Effector memory CD4-positive, alpha-beta T cell (primary cell): ENCODE measurements around the gene MYBPC2.
A peak's percentile ranks its signal among the peaks of the same experiment; 100 is the strongest.

ENCODE experiments used
- DNase-seq, 3 donors: peaks; one replicate each; pipeline ENCODE4 v3.0.0-alpha.2; 2020
- H3K27ac ChIP-seq: 2 replicates; pipeline ENCODE4 v1.7.0; 2013; ENCODE audit warnings: mild to moderate bottlenecking, low read length, moderate library complexity; ENCODE audit not compliant: insufficient read depth, poor library complexity, severe bottlenecking
- H3K27me3 ChIP-seq: replicated peaks from 2 replicates; pipeline ENCODE4 v1.7.0; 2013; ENCODE audit warnings: mild to moderate bottlenecking, low read length; ENCODE audit not compliant: insufficient read depth, control insufficient read depth, poor library complexity, severe bottlenecking
- H3K36me3 ChIP-seq: 2 replicates; pipeline ENCODE4 v1.7.0; 2013; ENCODE audit warnings: mild to moderate bottlenecking, low read length, moderate library complexity; ENCODE audit not compliant: control insufficient read depth, insufficient read depth
- H3K4me1 ChIP-seq: 2 replicates; pipeline ENCODE4 v1.7.0; 2013; ENCODE audit warnings: low read length, mild to moderate bottlenecking; ENCODE audit not compliant: control insufficient read depth, insufficient read depth, poor library complexity, severe bottlenecking
- H3K4me3 ChIP-seq: 2 replicates; pipeline ENCODE4 v1.7.0; 2013; ENCODE audit warnings: low read length, low read depth, mild to moderate bottlenecking; ENCODE audit not compliant: insufficient read depth, poor library complexity, severe bottlenecking
- H3K9me3 ChIP-seq: 2 replicates; pipeline ENCODE4 v1.7.0; 2013; ENCODE audit warnings: mild to moderate bottlenecking, low read length, moderate library complexity; ENCODE audit not compliant: control insufficient read depth

The MYBPC2 gene

DNA sequence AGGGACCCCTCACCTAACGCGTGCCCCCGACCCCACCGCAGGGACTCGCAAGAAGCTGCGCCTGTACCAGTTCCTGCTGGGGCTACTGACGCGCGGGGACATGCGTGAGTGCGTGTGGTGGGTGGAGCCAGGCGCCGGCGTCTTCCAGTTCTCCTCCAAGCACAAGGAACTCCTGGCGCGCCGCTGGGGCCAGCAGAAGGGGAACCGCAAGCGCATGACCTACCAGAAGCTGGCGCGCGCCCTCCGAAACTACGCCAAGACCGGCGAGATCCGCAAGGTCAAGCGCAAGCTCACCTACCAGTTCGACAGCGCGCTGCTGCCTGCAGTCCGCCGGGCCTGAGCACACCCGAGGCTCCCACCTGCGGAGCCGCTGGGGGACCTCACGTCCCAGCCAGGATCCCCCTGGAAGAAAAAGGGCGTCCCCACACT, 4.7 kb upstream of the MYBPC2 start:
- no peaks in the 10 kb centered on the region for H3K9me3 ChIP-seq
- H3K27me3 ChIP-seq = peaks cover 8% of the 10 kb centered on the region
- DNase-seq = no peak
- H3K4me3 ChIP-seq = peak overlapping the region; percentile 16
- H3K4me1 ChIP-seq = peaks cover 13% of the 10 kb centered on the region
- no peaks in the 10 kb centered on the region for H3K36me3 ChIP-seq
- H3K27ac ChIP-seq = no peak overlapping the region

DNA sequence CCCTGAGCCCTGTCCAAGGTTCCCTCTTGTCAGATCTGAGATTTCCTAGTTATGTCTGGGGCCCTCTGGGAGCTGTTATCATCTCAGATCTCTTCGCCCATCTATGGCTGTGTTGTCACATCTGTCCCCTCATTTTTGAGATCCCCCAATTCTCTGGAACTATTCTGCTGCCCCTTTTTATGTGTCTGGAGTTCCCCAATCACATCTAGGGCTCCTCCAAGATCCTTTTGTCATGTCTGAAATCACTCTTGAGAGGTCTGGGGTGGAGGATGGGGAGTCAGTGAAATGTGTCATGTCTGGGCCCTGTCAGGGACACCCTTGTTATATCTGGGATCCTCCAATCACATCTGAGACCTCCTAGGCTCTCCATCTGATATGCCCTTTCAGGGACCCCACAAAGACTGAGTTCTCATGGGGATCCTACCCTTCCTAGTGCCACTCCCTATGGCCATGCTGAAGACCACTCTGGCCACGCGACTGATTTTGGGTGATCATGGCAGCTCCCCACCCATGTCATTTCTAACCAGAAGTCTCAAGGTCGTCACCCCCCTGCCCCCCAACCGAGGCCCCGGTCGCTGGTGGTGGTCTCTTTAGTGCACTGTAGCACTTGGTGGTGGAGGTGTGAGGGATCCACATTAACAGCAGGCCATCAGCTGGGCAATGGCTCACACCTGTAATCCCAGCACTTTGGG, 3.8 kb upstream of the MYBPC2 start:
- no peak overlapping the region for H3K4me3 ChIP-seq
- no peaks in the 10 kb centered on the region for H3K9me3 ChIP-seq
- H3K27me3 ChIP-seq = peaks cover 8% of the 10 kb centered on the region
- H3K27ac ChIP-seq = no peak overlapping the region
- H3K36me3 ChIP-seq = no peaks in the 10 kb centered on the region
- H3K4me1 ChIP-seq = peaks cover 13% of the 10 kb centered on the region
- DNase-seq = no peak

DNA sequence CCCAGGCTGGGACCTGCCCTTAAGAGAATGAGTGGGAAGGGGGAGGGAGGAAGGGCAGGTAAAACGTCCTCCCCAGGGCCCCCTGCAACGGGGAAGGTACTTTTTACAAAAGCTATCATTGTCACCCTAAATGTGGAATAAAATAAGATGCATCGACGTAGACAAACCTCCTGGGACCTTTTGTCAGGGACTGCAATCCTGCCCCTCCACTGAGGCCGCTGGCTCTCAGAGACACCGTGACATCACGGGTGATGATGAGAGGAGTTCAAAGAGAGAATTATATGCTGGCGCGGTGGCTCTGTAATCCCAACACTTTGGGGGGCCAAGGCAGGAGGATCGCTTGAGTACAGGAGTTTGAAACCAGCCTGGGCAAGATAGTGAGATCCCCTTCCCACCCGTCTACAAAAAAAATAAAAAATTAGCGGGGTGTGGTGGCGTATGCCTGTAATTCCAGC, 1.8 kb upstream of the MYBPC2 start:
- DNase-seq = no peak
- Histone ChIP-seq H3K4me1 (peaks cover 13% of the 10 kb centered on the region), H3K9me3 (no peaks in the 10 kb centered on the region), H3K4me3 (peak overlapping the region; percentile 44), H3K27ac (no peak overlapping the region), H3K27me3 (peaks cover 8% of the 10 kb centered on the region), H3K36me3 (no peaks in the 10 kb centered on the region)

DNA sequence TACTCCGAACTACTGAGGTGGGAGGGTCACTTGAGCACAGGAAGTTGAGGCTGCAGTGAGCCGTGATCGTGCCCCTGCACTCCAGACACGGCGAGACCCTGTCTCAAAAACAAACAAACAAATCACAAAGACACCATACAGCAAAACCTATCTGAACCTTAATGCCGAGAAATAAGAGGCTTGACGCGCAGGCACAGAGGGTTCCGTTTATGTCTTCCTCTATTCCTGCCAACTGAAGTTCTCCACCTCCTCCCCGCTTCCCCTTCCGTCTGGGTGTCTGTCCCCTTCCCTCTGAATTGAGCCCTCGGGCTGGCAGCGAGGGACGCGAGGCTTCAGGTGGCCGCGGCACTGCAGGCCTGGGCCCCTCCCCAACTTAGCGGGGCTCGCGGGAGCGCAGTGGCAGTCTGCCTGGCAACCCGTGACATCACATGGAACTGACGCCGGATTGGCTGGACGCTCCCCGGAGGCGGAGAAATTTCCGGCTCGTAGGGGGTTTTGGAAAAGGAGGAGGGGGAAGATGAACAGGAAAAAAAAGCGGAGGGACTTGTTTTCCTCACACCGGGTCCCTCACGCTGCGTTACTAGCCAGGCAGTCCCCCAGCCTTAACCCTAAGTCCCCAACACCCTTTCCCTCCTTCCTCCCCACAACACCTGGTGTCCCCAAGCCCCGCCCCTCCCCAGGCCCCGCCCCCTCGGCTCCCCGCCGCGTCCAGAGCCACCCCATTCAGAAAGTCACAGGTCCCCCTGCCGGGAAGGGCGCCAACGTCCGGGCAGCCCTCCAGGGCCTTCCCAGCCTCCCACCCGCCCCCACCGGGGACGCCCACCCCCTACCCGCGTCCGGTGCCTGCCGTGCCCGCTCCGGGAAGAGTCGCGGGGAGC, 1.1 kb upstream of the MYBPC2 start:
- H3K27ac ChIP-seq = peak overlapping the region; percentile 35

DNA sequence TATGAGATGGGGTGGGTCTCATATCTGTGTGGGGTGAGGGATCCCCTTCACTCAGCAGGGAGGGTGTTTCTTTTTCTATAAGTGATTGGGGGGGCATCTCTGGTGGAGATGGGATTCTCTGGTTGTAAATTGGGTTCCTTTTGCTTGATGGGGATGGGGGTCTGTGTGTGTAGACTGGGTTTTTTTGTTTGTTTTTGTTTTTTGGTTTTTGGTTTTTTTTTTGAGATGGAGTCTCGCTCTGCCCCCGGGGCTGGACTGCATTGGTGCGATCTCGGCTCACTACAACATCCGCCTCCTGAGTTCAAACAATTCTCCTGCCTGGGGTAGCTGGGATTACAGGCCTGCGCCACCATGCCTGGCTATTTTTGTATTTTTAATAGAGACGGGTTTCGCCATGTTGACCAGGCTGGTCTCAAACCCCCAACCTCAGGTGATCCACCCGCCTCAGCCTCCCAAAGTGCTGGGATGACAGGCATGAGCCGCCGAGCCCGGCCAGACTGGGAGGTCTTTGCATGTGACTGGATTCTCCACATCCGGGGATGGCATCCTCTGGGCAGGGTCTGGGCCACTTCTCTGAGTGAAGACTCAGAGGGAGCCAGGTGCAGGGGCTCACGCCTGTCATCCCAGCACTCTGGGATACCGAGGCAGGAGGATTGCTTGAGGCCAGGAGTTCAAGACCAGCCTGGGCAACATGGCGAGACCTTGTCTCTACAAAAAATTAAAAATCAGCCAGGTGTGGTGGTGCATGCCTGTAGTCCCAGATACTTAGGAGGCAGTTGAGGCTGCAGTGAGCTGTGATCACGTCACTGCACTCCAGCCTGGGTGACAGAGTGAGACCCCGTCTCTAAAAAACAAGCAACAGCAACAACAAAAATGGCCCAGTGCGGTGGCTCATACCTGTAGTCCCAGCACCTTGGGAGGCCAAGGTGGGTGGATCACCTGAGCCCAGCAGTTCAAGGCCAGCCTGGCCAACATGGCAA, 799 bp downstream of the MYBPC2 start:
- H3K4me1 ChIP-seq = peaks cover 13% of the 10 kb centered on the region
- peaks cover 8% of the 10 kb centered on the region for H3K27me3 ChIP-seq

More for the DNA sequence above, 1.1 kb upstream of the MYBPC2 start:
- H3K4me1 ChIP-seq = peaks cover 13% of the 10 kb centered on the region
- DNase-seq = peak; percentile 79 to 81 (median 81)
- peaks cover 8% of the 10 kb centered on the region for H3K27me3 ChIP-seq
- peak overlapping the region; percentile 44 for H3K4me3 ChIP-seq
- H3K36me3 ChIP-seq = no peaks in the 10 kb centered on the region
- H3K9me3 ChIP-seq = no peaks in the 10 kb centered on the region

DNA sequence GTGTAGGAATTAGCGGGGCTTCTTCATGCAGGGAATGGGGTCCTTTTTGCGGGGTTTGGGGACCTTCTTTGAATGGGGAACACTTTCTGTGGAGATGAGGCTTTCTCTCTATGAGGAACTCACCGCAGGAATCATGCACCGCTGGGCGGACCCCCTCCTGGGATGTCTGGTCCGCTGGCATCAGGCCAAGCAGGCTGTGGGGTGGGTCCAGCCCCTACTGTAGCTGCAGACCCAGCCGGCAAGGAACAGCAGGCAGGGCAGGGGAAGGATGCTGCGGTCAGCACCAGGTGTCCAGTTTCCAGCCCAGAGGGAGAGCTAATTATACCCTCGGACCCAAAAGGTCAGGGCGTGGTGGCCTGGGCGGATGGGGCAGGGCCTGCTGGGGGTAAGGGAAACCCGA, 1.8 kb downstream of the MYBPC2 start:
- Histone ChIP-seq H3K4me3 (no peak overlapping the region), H3K27ac (no peak overlapping the region), H3K27me3 (peaks cover 8% of the 10 kb centered on the region), H3K9me3 (no peaks in the 10 kb centered on the region), H3K36me3 (no peaks in the 10 kb centered on the region), H3K4me1 (peaks cover 13% of the 10 kb centered on the region)
- DNase-seq = no peak

More for the DNA sequence above, 799 bp downstream of the MYBPC2 start:
- Histone ChIP-seq H3K4me3 (no peak overlapping the region), H3K9me3 (no peaks in the 10 kb centered on the region), H3K36me3 (no peaks in the 10 kb centered on the region), H3K27ac (no peak overlapping the region)
- no peak for DNase-seq

DNA sequence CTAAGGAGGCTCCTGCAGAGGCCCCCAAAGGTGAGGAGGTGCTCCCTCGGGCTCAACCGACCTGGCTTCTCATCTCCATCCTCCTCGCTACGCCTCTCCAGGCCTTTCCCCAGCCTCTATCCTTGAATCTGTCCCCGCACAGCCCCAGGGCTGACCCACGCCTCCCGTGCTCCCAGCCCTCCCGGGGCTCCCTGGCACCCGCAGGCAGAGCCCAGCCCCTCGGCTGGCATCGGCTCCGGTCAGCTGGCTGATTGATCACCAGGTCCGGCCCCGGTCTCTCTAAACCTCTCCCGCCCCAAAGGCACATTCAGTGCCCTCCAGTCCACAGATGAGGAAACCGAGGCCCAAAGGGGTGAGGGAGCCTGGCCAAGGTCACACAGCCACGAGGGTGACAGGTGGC, 2.5 kb downstream of the MYBPC2 start:
- Histone ChIP-seq H3K4me1 (peaks cover 13% of the 10 kb centered on the region), H3K27me3 (peaks cover 8% of the 10 kb centered on the region), H3K36me3 (no peaks in the 10 kb centered on the region), H3K4me3 (no peak overlapping the region), H3K27ac (no peak overlapping the region), H3K9me3 (no peaks in the 10 kb centered on the region)
- DNase-seq = no peak

DNA sequence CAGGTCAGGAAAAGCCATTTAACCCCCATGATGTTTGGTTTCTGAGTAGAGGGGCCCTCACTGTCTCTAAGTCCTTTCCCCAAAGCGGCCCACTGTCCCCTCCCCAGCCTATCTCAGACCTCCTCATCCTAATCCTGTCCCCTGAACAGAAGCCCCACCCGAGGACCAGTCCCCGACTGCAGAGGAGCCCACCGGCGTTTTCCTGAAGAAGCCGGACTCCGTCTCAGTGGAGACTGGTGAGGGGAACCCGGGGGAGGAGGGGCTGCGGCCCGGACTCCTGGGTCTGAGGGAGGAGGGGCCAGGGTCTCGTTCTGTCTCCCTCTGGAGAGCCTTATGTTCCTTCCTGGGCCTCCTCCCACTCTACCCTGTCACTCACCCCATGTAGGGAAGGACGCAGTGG, 2.9 kb downstream of the MYBPC2 start:
- H3K9me3 ChIP-seq = no peaks in the 10 kb centered on the region
- H3K4me1 ChIP-seq = peaks cover 13% of the 10 kb centered on the region
- no peaks in the 10 kb centered on the region for H3K36me3 ChIP-seq
- no peak overlapping the region for H3K4me3 ChIP-seq
- H3K27me3 ChIP-seq = peaks cover 8% of the 10 kb centered on the region
- no peak overlapping the region for H3K27ac ChIP-seq
- no peak for DNase-seq

DNA sequence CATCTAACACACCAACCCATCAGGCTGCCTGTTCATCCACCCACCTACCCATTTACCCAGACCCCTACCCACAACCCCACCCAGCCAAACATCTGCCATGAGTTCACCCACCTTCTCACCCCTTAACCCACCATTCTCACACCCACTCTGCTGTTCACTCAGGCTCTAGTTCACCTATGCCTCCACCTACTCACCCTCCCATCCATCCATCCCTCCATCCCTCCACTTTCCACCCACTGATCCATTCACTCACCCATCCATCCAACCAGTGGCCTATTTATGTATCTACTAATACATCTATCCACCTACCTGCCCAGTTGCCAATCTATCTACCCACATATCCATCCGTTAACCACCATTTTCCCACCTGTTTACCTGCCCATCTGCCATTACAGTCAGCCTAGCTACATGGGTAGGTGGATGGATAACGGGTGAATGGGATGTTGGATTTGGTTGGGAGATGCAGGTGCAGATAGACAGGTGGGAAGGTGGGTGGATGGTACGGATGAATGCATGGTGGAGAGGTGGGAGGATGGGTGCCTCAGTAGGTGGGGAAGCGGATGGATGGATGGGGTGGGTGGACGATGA, 5.3 kb downstream of the MYBPC2 start:
- DNase-seq = no peak
- H3K9me3 ChIP-seq = no peaks in the 10 kb centered on the region
- no peaks in the 10 kb centered on the region for H3K27me3 ChIP-seq
- no peaks in the 10 kb centered on the region for H3K36me3 ChIP-seq
- H3K27ac ChIP-seq = no peak overlapping the region
- H3K4me1 ChIP-seq = no peaks in the 10 kb centered on the region
- H3K4me3 ChIP-seq = no peak overlapping the region
